Left lung (tissue), 10 donors: ENCODE results near the gene MB. TPM values are rescaled to one million over a fixed set of nuclear protein-coding genes. Genes with fewer than 3 reads are reported as not detected.

Experiments
- ATAC-seq: fragments of 200-7000 bp; cut with Tn5 transposase; one replicate; pipeline ENCODE4 v1.9.1; 2020; ENCODE audit warnings: moderate library complexity
- DNase-seq, 4 donors: peaks; one replicate each; pipeline ENCODE4 v3.0.0-alpha.2; 2013 to 2020
- H3K27ac ChIP-seq, 2 donors: fragments of 200-600 bp; sonication (generic) in 1 of 2; one replicate each; pipeline versions ENCODE4 v1.5.0 to v1.8.0; 2020 to 2021
- H3K27me3 ChIP-seq, 2 donors: fragments of 200-600 bp; sonication (generic) in 1 of 2; one replicate each; pipeline versions ENCODE4 v1.5.0 to v1.8.0; 2020 to 2021
- H3K36me3 ChIP-seq, 2 donors: fragments of 200-600 bp; sonication (generic) in 1 of 2; one replicate each; pipeline versions ENCODE4 v1.5.0 to v1.8.0; 2020 to 2021
- H3K4me1 ChIP-seq, 2 donors: fragments of 200-600 bp; one replicate each; pipeline ENCODE4 v1.8.0; 2021
- H3K4me3 ChIP-seq, 2 donors: fragments of 200-600 bp; sonication (generic) in 1 of 2; one replicate each; pipeline versions ENCODE4 v1.5.0 to v1.8.0; 2020 to 2021; ENCODE audit warnings: mild to moderate bottlenecking in 1 of 2
- H3K9me3 ChIP-seq, 2 donors: fragments of 200-600 bp; sonication (generic) in 1 of 2; one replicate each; pipeline versions ENCODE4 v1.5.0 to v1.8.0; 2020 to 2021
- CTCF ChIP-seq, 2 donors: fragments of 200-600 bp; sonication (generic) in 1 of 2; IDR thresholded peaks; one replicate each; pipeline versions ENCODE4 v1.5.0 to v1.8.0; 2021; ENCODE audit warnings: antibody characterized with exemption in 2 of 2
- intact Hi-C, 2 donors: fragments of 100-400 bp; cut with DNase I; formaldehyde crosslinking; loops; one replicate each; pipeline versions ENCODE4 v1.11.2 to v1.14.2; 2022
- polyA plus RNA-seq, 6 donors: library from polyadenylated mRNA; unstranded; fragments of 120-200 nt; gene quantifications; one replicate each; pipeline ENCODE4 v1.2.1, GENCODE V29; 2013; ENCODE audit not compliant: insufficient read length in 6 of 6
- total RNA-seq, 2 donors: library from RNA; stranded (reverse); fragmentation: NEBNext Ultra II Directional; extraction: Animal tissue kit (Norgen Biotek cat#: 25700); gene quantifications; one replicate each; pipeline ENCODE4 v1.2.1, GENCODE V29; 2021
- donor health status: DM: no; HTN: yes; CAD: no.
- donor health status: DM: no; HTN: no; CAD: no.

Gene MB
- total and polyA plus RNA-seq, 8 donors = 0.18 to 3.3 (median 0.86) TPM

- DNase-seq (peak in 2 of 4 donors; percentile 74 to 85), ATAC-seq (peak; percentile 65)
- H3K9me3 ChIP-seq = no peaks in the 10 kb centered on the region
- no peaks in the 10 kb centered on the region for H3K27me3 ChIP-seq
- no peak overlapping the region for H3K4me3 ChIP-seq
- peaks cover 0 to 24% of the 10 kb centered on the region in 2 donors for H3K4me1 ChIP-seq
- intact Hi-C loops = loop anchor here in 1 of 2 donors (5.0 kb wide), 1 partner anchor 155 kb away; no protein-coding TSS in a partner anchor
- no peak for TF ChIP-seq CTCF (IDR thresholded peaks at IDR 0.05)
- no peak overlapping the region for H3K27ac ChIP-seq
- no peaks in the 10 kb centered on the region for H3K36me3 ChIP-seq
These were observed 29.7 kb downstream of the MB start for GRCh38 chr22:35587447-35587870.

GRCh38 chr22:35586771-35587170 lies 30.4 kb downstream of the MB start:
- Histone ChIP-seq H3K4me3 (no peak overlapping the region), H3K4me1 (peaks cover 0 to 24% of the 10 kb centered on the region in 2 donors), H3K9me3 (no peaks in the 10 kb centered on the region), H3K27me3 (no peaks in the 10 kb centered on the region), H3K36me3 (no peaks in the 10 kb centered on the region), H3K27ac (no peak overlapping the region)
- intact Hi-C loops = loop anchor here in 1 of 2 donors (5.0 kb wide), 1 partner anchor 154 kb away; no protein-coding TSS in a partner anchor
- TF ChIP-seq CTCF (IDR thresholded peaks at IDR 0.05) = no peak
- peak in 1 of 4 donors; percentile 17 for DNase-seq
- no peak for ATAC-seq

- Histone ChIP-seq H3K4me1 (peaks cover 0 to 6% of the 10 kb centered on the region in 2 donors), H3K27me3 (no peaks in the 10 kb centered on the region), H3K4me3 (no peak overlapping the region), H3K27ac (no peak overlapping the region), H3K9me3 (no peaks in the 10 kb centered on the region), H3K36me3 (no peaks in the 10 kb centered on the region)
- intact Hi-C loops = no loop called here
- peak; percentile 86 for ATAC-seq
- TF ChIP-seq CTCF (IDR thresholded peaks at IDR 0.05) = peak; percentile 90 to 94
- DNase-seq = peak; percentile 47 to 83 (median 64)
These were observed 34.1 kb downstream of the MB start for GRCh38 chr22:35582861-35583670.

- TF ChIP-seq CTCF (IDR thresholded peaks at IDR 0.05) = no peak
- Histone ChIP-seq H3K36me3 (no peaks in the 10 kb centered on the region), H3K9me3 (no peaks in the 10 kb centered on the region), H3K27me3 (no peaks in the 10 kb centered on the region), H3K4me3 (no peak overlapping the region), H3K4me1 (no peaks in the 10 kb centered on the region), H3K27ac (no peak overlapping the region)
- intact Hi-C loops = no loop called here
- ATAC-seq = no peak
- DNase-seq = no peak
These were observed 34.8 kb downstream of the MB start for GRCh38 chr22:35582218-35582860.

- Histone ChIP-seq H3K9me3 (no peaks in the 10 kb centered on the region), H3K4me1 (no peaks in the 10 kb centered on the region), H3K27me3 (no peaks in the 10 kb centered on the region), H3K27ac (no peak overlapping the region), H3K36me3 (no peaks in the 10 kb centered on the region), H3K4me3 (no peak overlapping the region)
- DNase-seq = no peak
- no peak for ATAC-seq
- no peak for TF ChIP-seq CTCF (IDR thresholded peaks at IDR 0.05)
- intact Hi-C loops = no loop called here
These were observed 36.1 kb downstream of the MB start for GRCh38 chr22:35581023-35581413.
